GM19193 (cell line): Measurements from ENCODE around the gene TECTA.

Experiments
- POLR2A ChIP-seq: IDR thresholded peaks from 4 replicates; pipeline ENCODE4 v1.6.1; 2011; ENCODE audit not compliant: insufficient read depth, insufficient read length; ENCODE audit errors: extremely low read depth

Gene TECTA

DNA sequence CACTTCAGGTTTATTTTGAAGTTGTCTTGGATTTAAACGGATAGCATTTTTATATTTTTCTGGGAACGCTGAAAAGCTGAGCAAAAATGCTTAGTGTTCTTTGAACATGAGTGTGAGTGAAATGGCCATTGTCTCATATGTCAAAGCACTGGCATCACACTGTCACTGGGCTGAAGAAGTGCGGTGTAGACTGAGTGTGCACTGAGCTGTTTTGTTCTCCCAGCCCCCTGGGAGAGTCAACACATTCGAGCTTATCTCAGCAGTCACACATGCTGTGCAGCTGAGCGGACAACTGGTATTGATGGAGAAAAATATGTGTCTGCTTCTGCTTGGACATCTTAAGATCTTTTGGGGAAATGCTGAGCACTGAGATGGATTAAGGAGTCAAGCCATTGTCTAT lies 90.8 kb downstream of the TECTA start:
- TF ChIP-seq POLR2A: no peak

DNA sequence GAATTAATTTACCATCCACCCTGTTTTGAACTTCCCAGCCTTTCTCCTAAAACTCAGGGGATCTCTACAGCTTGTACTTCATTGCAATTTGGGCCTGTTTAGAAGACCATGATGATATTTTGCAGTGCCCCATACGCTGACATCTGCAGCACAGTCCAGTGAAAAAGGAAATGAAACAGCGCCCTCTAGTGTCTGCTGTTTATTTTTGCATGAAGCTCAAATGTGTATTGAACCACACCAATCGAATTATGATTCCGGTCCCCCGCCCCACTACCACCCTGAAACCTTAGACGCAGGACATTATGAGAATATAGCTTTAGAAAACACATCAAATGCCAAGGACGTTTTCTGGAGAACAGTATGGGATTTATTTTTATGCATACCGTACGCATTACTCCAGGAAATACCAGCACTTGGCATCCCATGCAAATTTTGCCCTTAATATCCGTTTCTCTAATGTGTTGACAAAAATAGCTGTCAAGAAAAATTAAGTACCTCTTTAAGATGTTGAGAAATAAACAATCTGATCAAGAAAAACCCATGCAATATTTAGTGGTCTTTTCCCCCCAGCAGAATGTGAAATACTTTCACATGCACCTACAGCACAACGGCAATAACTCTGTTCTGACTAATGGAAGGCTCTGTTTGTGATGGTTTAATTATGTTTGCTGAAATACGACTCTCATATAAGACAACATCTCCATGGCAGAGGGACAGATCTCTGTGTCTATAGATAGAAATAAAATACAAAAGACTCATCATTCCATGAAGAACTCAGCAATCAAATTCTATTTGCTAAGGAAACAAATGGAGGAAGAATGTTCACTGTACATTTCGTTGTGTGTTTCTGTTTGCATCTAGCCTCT lies 93.9 kb downstream of the TECTA start:
- TF ChIP-seq POLR2A: no peak

DNA sequence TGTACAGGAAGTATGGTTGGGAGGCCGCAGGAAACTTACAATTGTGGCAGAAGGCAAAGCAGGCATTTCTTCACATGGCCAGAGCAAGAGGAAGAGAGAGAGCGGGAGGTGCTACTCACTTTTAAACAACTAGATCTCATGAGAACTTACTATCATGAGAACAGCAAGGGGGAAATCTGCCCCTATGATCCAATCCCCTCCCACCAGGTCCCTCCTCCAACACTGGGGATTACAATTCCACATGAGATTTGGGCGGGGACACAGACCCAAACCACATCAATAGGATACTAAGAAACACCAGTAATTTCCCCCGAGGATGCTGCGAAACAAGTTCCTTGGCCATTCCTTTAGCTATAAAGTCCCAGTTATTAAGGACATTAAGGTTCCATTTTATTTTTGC lies 97.4 kb downstream of the TECTA start:
- no peak for TF ChIP-seq POLR2A

DNA sequence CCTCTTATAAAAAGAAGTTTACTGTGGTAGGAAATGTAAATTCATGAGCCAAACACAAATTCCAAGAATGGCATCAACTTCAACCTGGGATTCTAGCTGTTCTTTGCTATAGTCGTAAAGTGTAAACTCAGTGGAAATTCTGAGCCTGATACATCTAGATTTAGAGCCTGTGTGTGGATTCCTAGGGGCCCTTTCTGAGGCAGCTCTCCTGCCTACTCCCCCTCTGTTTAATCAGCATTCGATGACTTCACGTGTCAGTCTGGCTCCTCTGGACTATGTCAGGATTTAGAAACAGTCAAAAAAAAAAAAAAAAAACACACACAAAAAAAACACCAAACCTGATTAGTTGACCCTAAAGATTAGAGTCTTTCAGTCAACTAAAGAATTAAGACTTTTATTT lies 98.5 kb downstream of the TECTA start:
- no peak for TF ChIP-seq POLR2A

DNA sequence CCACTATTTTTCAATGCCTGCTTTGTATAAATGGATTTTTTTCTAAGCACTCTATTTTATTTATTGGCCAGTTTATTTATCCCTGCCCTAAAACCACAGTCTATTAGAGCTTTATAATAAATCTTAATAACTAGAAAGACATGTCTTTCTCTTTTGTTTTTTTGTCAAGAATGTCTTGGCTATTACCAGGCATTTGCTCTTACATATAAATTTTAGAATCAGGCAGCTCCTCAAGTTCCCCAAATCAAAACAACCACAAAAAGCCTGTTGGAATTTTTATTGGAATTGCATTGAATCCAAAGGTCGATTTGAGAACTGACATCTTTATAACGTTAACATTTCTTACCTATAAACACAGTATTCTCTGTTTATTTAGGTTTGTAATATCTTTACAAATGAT lies 105.8 kb downstream of the TECTA start:
- no peak for TF ChIP-seq POLR2A

DNA sequence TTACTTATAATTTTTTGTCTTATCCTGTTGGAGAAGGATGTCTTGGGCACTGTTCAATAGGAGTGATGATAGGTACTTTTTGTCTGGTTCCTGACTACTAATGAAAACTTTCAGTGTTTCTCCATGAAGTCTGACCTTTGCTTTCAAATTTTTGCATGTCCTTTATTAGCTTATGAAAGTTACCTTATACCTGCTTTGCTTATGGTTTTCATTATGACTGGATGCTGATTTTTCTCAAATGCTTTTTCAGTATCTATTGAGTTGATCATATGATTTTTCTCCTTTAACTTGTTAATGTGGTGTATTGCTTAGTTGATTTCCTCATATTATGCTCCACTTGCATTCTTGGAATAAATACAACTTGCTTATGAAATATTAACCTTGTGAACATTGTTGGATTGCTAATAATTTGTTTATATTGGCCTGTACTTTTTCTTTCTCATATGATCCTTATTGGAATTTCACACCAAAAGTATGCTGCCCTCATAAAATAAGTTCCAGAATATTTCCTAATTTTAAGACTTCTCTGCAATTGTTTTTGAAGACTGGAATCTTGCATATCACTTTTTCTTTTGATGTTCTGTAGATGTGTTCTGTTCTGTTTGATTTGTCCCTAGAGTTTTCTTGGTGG lies 106.6 kb downstream of the TECTA start:
- no peak for TF ChIP-seq POLR2A

DNA sequence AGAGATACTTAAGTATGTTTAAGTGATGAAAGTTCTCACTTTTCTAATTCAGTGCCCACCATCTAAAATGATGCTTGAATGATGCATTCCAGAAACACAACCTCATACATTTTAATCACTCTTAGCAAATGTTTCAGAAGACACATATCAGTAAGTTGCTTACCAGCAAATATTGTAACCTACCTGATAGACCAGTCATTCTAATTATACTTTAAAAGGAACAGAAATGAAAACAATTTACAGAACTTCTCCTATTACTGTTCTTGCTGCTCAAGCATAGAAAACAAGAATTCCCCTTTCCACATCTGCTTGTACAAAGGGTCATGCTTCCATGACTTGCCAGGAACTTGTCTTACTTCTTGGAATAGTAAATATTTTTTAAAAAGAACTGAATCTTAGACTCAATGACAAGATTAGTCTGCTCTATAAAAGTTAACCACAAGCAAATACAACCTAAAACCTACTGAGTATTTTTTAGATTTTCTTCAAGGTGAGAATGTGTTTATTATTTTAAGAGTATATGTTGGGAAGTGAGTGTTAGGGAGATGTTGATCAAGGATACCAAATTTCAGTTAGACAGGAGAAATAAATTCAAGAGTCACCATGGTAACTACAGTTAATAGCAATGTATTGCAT lies 109.5 kb downstream of the TECTA start:
- no peak for TF ChIP-seq POLR2A

DNA sequence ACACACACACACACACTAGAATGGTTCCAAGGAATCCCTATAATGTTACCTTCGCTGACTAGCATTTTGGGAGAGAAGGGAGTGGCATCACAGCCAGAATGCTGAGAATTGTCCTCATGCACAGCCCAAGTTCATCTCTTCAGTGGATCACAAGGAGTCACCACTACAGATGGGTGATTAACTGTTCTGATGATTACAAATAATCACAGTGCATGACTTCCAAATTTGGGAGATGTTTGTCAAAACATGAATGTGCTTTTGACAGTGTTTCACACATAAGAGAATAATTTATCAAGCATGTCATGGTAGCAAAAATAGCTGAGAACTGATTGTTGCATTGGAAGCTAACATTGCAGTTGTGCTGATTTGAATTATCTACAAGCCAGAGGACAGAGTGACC lies 110.6 kb downstream of the TECTA start:
- no peak for TF ChIP-seq POLR2A

DNA sequence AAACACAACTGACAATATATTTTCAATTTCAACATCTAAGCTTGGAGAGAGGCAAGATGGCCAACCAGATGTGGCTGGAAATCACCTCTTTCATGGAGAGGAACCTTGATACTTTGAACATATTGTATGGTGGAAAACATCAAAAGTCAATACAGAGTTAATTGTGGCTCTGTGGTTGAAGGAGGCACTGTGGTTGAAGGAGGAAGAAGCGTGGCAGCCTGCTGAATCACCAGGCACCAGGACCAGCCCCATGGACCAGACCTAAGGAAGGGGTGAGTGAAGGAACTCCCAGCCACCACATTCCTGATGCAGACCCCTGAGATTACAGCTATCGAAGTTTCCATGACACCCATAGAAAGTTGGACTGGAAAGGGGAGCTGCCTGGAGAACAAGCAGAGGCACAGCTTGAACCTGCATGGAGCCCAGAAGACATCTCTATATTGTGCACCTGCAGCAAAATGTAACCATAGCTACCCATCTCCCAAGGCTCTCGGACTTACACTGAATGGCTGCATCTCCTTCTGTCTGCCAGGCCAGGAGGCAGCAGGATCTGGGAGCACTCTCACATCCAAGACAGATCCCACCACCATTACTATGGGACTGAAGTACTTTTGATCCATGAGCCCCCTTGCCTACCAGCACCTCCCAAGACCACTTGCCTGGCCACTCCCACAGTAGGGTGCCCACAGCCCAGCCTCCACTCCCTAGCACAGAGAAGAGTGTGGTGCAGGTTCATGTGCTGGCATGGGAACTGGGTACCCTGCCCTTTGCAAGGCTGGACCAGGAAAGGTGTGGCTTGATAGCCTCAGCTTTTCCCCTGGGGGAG lies 111.7 kb downstream of the TECTA start:
- TF ChIP-seq POLR2A: no peak

DNA sequence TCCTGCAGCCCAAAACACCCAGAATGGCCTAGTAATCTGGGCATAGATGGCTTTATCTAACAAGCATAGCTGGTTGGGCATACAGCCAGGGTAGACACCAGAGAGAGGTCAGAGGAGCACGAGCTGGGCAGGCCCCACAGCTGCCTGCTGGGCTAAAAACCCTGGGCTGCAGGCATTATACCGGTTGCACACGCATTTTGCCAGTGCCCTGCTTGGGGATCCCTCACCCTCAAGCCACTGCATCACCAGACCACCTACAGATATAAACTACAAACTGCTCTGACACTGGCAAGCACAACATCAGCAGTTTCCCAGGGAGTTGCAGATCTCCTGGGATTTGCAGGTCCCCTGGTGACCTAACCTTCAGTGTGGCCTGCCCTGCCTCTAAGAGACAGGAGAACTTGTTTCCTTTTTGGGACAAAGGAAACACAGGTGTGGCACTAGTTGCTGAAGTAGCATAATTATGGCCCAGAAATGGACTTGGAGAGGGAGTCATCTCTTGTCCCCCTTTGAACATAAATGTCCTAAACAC lies 112.4 kb downstream of the TECTA start:
- no peak for TF ChIP-seq POLR2A

DNA sequence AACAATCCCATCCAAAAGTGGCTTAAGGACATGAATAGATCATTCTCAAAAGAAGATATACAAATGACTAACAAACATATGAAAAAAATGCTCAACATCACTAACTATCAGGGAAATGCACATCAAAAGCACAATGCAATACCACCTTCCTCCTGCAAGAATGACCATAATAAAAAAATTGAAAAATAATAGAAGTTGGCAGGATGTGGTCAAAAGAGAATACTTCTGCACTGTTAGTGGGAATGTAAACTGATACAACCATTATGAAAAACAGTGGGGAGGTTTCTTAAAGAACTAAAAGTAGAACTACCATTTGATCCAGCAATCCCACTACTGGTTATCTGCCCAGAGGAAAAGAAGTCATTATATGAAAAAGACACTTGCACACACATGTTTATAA lies 113.8 kb downstream of the TECTA start:
- no peak for TF ChIP-seq POLR2A

DNA sequence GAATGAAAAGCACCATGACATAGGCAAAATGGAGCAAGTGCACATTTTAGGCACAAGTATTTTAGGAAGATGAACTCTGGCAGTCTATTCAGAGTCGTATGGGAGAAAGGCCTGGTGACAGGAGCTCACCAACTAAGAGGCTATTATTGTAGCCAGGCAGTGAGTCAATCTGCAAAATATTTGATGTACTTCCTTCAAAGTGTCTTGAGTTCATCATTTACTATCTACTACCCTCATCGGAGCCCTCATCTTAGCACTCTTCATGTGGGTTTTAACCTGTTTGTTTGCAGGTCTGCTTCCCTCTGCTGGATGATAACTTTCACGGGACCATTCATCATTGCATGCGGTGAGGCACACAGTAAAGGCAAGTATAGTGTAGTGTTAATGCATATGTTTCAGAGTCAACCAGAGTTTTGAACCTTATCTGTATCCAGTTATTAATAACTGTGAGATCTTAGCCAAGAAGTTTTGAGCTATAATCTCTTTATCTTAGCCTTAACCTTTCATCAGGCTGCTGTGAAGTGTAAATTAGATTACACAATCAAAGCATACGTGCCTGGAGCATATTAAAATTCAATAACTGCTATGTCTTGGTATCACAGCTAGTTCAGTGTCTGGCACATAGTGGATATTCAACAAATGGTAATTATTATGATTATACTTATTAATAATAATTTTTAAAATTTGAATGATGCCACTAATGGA lies 120.6 kb downstream of the TECTA start:
- no peak for TF ChIP-seq POLR2A

DNA sequence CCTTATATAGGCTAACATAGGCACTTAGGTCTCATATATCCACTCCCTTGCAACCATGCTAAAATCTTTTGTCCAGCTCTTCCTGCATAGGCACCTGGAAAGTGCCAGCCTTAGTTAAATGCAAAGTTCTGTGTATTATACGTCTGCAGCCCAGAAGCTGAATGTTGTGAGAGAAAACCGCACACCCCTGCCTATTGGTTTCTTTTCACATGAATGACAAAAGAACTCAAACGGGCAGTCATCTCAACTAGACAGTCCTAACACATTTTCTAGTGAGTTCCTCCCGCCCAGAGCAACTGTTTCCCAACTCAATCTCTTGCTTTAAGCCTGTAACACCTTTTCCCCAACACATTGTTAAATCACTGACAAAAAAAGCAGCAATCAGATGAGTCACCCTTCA lies 122.1 kb downstream of the TECTA start:
- TF ChIP-seq POLR2A: no peak

DNA sequence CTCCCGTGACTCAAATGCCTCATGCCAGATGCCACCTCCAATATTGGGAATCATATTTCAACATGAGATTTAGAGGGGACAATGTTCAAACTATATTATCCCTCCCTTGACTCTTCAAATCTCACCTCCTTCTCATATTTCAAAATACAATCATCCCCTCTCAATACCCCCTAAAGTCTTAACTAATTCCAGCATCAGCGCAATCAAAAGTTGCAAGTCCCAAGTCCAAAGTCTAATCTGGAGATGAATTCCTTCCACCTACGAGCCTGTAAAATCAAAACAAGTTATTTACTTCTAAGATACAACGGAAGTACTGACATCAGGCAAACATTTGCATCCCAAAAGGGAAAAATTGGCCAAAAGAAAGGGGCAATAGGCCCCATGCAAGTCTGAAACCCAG lies 124.3 kb downstream of the TECTA start:
- TF ChIP-seq POLR2A: no peak
